Peyer's patch (tissue), 4 donors: ENCODE data around the gene TUBGCP5.

Experiments
- CTCF ChIP-seq, 6 experiments: fragments of 450-650 bp in 4 of 6; fragments of 200-600 bp in 2 of 6; sonication (generic) in 1 of 6; IDR thresholded peaks; one replicate each; pipeline ENCODE4 v1.5.1; 2017 to 2019; ENCODE audit warnings: antibody characterized with exemption in 6 of 6, mild to moderate bottlenecking in 3 of 6, moderate library complexity in 1 of 6
- POLR2A ChIP-seq, 2 donors: fragments of 450-650 bp; IDR thresholded peaks; one replicate each; pipeline ENCODE4 v1.5.1; 2017; ENCODE audit warnings: antibody characterized with exemption in 2 of 2, mild to moderate bottlenecking in 2 of 2, moderate library complexity in 2 of 2

- TF ChIP-seq POLR2A (IDR thresholded peaks at IDR 0.05): no peak
- TF ChIP-seq CTCF (IDR thresholded peaks at IDR 0.05): no peak
Observed at GRCh38 chr15:23052522-23052921, 13.2 kb upstream of the TUBGCP5 start.
